ENCODE results near the gene SUFU. TPM values are rescaled to one million over a fixed set of nuclear protein-coding genes. Genes with fewer than 3 reads are reported as not detected.

Gene SUFU
- total RNA-seq, 1 experiment from 2014 or later = 12.6 TPM

DNA sequence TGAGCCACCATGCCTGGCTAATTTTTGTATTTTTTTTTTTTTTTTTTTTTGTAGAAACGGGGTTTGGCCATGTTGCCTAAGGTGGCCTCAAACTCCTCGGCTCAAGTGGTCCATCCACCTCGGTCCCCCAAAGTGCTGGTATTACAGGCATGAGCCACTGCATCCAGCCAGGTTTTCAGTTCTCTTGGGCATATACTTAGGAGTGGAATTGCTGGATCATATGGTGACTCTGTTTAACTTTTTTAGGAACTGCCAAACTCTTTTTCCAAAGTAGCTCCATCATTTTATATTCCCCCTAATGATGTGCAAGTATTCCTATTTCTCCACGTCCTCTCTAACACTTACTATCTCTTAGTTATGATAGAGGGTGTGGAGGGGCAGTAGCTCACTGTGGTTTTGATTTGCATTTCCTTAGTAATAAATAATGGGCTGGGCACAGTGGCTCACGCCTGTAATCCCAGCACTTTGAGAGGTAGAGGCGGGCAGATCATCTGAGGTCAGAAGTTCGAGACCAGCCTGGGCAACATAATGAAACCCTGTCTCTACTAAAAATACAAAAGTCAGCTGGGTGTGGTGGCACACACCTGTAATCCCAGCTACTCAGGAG is 41.6 kb downstream of the SUFU start:
- H3K36me3 ChIP-seq = peaks cover 3% of the 10 kb centered on the region; the same call in 1 of the 2 replicates
- H3K27me3 ChIP-seq = no peaks in the 10 kb centered on the region
- H3K4me1 ChIP-seq = no peaks in the 10 kb centered on the region
- no peak overlapping the region for H3K27ac ChIP-seq
- DNase-seq = no peak
- no peaks in the 10 kb centered on the region for H3K9me3 ChIP-seq (replicated peaks)
- no peak overlapping the region for H3K4me3 ChIP-seq

DNA sequence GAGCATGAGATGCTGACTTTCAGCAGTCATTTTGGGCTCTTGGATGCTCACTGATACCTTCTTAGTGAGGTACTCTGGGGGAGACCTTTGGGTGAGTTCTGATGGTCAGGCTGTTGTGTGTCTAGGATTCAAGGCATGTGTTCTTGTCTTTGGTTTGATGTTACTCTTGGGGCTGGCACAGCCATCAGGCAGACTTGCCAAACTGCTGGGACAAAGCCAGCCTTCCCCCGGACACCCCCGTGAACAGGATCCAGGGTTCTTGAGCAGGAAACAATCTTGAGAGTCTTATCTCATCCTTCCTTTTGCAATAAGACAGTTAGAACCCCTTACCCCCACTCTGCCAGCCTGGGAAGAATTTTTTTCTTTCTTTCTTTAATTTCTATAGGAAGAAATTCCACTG is 42.2 kb downstream of the SUFU start:
- H3K36me3 ChIP-seq = peaks cover 6% of the 10 kb centered on the region; the same call in 1 of the 2 replicates
- DNase-seq = no peak
- H3K4me3 ChIP-seq = no peak overlapping the region
- no peaks in the 10 kb centered on the region for H3K27me3 ChIP-seq
- no peak overlapping the region for H3K27ac ChIP-seq
- H3K9me3 ChIP-seq (replicated peaks) = no peaks in the 10 kb centered on the region
- H3K4me1 ChIP-seq = no peaks in the 10 kb centered on the region

DNA sequence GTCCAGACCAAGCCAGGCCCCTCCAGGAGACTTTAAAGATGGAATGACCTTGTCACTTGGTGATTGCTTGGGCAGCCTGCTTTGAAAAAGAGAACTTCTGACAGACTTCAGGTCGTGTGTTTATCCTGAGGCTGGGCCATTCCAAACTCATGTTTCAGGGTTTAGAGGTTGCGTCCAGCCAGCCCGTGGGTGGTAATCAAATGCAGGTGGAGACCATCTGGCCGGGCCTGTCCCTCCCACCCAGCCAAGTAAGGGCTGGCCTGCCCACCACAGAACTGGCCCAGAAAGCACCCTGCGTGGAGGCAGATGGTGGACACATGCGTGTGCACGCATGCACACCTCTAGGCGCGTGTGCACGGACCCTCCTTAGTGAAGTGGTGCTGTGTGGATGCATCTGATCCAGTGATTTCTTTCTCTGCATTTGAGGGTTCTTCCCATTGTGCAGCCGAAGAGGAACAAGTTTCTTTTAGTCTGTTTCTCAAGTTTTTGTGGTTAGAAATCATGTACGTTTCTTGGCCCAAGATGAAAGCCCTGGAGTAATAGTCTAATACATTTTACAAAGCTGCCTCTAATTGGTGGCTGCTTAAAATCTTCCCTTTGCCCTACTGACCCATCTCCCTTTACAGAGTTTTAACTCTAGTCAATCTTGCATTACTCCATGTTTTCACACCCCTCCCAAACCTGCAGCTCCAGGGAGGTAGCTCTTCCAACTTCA is 43.0 kb downstream of the SUFU start:
- Histone ChIP-seq H3K4me1 (no peaks in the 10 kb centered on the region), H3K27ac (no peak overlapping the region), H3K36me3 (peaks cover 10% of the 10 kb centered on the region; the same call in 1 of the 2 replicates), H3K27me3 (no peaks in the 10 kb centered on the region), H3K9me3 (replicated peaks) (no peaks in the 10 kb centered on the region), H3K4me3 (no peak overlapping the region)
- DNase-seq = no peak

DNA sequence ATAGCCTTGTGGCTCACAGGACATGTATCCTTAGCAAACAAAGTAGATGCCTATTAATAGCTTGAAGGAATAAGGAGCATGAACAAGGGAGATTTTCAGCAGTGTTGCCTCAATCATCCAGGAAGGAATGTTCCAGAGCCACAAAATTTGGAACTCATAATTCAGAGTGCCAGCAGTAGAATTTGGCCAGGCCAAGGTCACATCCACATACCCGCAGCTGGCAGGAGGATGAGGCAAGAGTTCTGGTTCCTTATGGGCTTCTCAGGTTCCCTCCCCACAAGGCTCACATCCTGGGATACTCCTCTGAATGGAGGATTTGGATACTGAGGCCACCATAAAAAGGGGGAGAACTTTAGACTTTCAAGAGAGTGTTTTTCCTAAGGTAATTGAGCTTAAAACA is 45.8 kb downstream of the SUFU start:
- Histone ChIP-seq H3K9me3 (replicated peaks) (no peaks in the 10 kb centered on the region), H3K36me3 (peaks cover 10% of the 10 kb centered on the region; the same call in 1 of the 2 replicates), H3K27me3 (no peaks in the 10 kb centered on the region), H3K4me1 (no peaks in the 10 kb centered on the region), H3K27ac (no peak overlapping the region), H3K4me3 (no peak overlapping the region)
- no peak for DNase-seq

DNA sequence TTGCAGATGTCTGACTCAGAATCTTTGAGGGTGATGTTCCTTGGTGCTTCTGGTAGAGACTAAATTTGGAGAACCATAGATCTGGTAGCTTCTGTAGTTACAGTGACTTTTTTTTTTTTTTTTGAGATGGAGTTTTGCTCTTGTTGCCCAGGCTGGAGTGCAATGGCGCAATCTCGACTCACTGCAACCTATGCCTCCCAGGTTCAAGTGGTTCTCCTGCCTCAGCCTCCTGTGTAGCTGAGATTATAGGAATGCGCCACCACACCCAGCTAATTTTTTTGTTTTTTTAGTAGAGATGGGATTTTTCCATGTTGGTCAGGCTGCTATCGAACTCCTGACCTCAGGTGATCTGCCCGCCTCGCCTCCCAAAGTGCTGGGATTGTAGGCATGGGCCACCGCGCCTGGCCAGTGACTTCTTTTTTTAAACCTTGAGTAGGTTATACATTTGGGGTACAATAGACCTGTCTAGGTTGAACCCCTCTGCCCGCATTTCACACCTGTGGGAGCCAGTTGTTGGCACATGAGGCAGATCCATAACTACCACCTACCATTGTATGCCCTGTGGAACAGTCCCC is 47.0 kb downstream of the SUFU start:
- Histone ChIP-seq H3K36me3 (peaks cover 10% of the 10 kb centered on the region; the same call in 1 of the 2 replicates), H3K27ac (no peak overlapping the region), H3K27me3 (no peaks in the 10 kb centered on the region), H3K4me1 (no peaks in the 10 kb centered on the region), H3K4me3 (no peak overlapping the region), H3K9me3 (replicated peaks) (no peaks in the 10 kb centered on the region)
- DNase-seq = no peak

GRCh38 chr10:102552533-102552932 is 48.8 kb downstream of the SUFU start:
- no peak for DNase-seq
- no peaks in the 10 kb centered on the region for H3K27me3 ChIP-seq
- H3K36me3 ChIP-seq = peaks cover 10% of the 10 kb centered on the region; the same call in 1 of the 2 replicates
- no peak overlapping the region for H3K4me3 ChIP-seq
- no peaks in the 10 kb centered on the region for H3K4me1 ChIP-seq
- H3K27ac ChIP-seq = no peak overlapping the region
- H3K9me3 ChIP-seq (replicated peaks) = no peaks in the 10 kb centered on the region

GRCh38 chr10:102553771-102554170 is 50.0 kb downstream of the SUFU start:
- Histone ChIP-seq H3K36me3 (peaks cover 10% of the 10 kb centered on the region; the same call in 1 of the 2 replicates), H3K27ac (no peak overlapping the region), H3K4me1 (no peaks in the 10 kb centered on the region), H3K9me3 (replicated peaks) (no peaks in the 10 kb centered on the region), H3K4me3 (no peak overlapping the region), H3K27me3 (no peaks in the 10 kb centered on the region)
- no peak for DNase-seq

GRCh38 chr10:102554531-102554930 is 50.8 kb downstream of the SUFU start:
- Histone ChIP-seq H3K4me3 (no peak overlapping the region), H3K27me3 (no peaks in the 10 kb centered on the region), H3K36me3 (peaks cover 10% of the 10 kb centered on the region; the same call in 1 of the 2 replicates), H3K4me1 (no peaks in the 10 kb centered on the region), H3K9me3 (replicated peaks) (no peaks in the 10 kb centered on the region), H3K27ac (no peak overlapping the region)
- no peak for DNase-seq

DNA sequence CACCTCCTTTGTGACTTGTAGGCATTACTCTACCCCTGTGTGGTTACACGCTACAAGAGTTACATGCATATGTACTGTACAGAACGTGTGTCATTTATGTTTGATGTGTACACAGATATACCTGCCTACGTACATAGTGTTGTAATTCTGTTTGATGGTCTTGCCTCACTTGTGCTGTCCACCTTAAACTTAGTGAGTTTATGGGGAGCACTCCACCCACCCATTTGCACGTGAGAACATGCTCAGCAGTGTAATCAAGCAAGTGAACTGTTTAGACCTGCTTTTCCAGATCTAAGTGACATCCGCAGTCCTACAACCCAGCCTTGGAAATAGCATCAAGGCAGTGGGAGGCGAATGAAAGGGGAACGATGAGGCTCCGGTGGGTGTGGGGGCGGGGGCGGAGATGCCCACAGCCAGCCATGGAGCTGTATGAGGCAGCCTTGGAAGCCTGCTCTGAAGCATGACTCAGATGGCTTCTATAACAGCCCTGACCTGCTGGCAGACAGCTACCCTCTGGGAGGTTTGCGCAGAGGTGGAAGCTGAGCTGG is 52.1 kb downstream of the SUFU start:
- no peak for DNase-seq
- no peaks in the 10 kb centered on the region for H3K27me3 ChIP-seq
- H3K4me3 ChIP-seq = no peak overlapping the region
- H3K9me3 ChIP-seq (replicated peaks) = no peaks in the 10 kb centered on the region
- H3K27ac ChIP-seq = no peak overlapping the region
- H3K4me1 ChIP-seq = no peaks in the 10 kb centered on the region
- H3K36me3 ChIP-seq = peaks cover 5% of the 10 kb centered on the region; the same call in 1 of the 2 replicates

GRCh38 chr10:102557569-102557968 is 53.8 kb downstream of the SUFU start:
- DNase-seq = no peak
- no peak overlapping the region for H3K27ac ChIP-seq
- no peaks in the 10 kb centered on the region for H3K27me3 ChIP-seq
- H3K4me3 ChIP-seq = no peak overlapping the region
- no peaks in the 10 kb centered on the region for H3K36me3 ChIP-seq
- no peaks in the 10 kb centered on the region for H3K4me1 ChIP-seq
- H3K9me3 ChIP-seq (replicated peaks) = no peaks in the 10 kb centered on the region

DNA sequence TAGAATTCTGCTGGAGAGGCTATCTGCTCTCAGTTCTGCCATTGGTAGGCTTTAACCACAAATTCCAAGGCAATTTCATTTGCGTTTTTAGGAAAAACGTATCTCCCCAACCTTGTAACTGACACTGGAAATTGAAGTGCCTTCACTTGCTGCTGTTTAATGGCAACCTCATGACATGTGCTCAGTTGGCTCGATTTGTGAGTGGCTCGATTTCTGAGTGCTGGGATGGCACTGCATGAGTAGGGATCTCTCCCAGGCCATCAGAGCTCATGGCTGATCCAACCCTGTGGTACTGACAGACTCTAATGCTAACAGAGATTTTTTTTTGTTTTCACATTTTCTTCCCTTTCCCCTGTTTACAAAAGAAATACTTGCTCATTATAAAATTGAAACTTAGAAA is 56.0 kb downstream of the SUFU start:
- no peak overlapping the region for H3K4me3 ChIP-seq
- H3K4me1 ChIP-seq = no peaks in the 10 kb centered on the region
- no peak overlapping the region for H3K27ac ChIP-seq
- no peaks in the 10 kb centered on the region for H3K27me3 ChIP-seq
- H3K9me3 ChIP-seq (replicated peaks) = no peaks in the 10 kb centered on the region
- DNase-seq = no peak
- H3K36me3 ChIP-seq = no peaks in the 10 kb centered on the region

- H3K36me3 ChIP-seq = no peaks in the 10 kb centered on the region
- H3K4me3 ChIP-seq = no peak overlapping the region
- no peak overlapping the region for H3K27ac ChIP-seq
- no peaks in the 10 kb centered on the region for H3K27me3 ChIP-seq
- no peak for DNase-seq
- H3K9me3 ChIP-seq (replicated peaks) = no peaks in the 10 kb centered on the region
- no peaks in the 10 kb centered on the region for H3K4me1 ChIP-seq
These were observed 60.5 kb downstream of the SUFU start for GRCh38 chr10:102564209-102564834.

DNA sequence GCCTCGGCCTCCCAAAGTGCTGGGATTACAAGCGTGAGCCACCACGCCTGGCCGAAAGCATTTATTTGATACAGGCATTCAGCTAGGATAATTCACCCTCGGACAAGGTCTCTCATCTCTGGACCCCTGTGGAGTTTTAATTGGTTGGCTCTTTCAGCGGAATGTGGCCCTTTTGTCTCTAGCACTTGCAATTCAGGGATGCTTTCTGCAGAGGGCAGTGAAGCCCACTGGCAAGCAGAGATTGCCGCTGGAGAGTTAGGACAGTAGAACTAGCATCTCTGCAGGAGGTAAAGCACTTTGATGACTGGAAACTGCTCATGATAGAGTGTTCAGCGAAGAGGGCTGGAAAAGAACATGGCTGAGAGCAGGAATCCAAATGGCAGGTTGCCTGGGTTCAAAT is 62.0 kb downstream of the SUFU start:
- H3K9me3 ChIP-seq (replicated peaks) = no peaks in the 10 kb centered on the region
- no peaks in the 10 kb centered on the region for H3K27me3 ChIP-seq
- no peaks in the 10 kb centered on the region for H3K36me3 ChIP-seq
- no peak overlapping the region for H3K4me3 ChIP-seq
- no peak for DNase-seq
- no peak overlapping the region for H3K27ac ChIP-seq
- no peaks in the 10 kb centered on the region for H3K4me1 ChIP-seq

DNA sequence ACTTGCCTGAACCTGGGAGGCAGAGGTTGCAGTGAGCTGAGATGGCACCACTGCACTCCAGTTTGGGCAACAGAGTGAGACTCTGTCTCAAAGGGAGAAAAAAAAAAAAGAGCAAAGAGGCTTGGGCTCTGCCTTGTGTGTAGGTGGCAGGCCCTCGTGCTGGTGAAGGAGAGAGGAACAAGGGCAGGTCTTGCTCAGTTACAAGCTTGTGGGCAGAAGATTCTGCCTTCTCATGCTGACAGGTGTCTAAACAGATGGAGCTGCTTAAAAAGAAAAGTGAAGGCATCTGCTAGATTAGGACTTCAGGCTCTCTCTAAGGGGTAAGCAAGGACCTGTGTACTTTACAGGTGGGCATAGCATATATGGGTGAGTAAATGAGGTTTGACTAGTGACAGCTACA is 75.0 kb downstream of the SUFU start:
- Histone ChIP-seq H3K27me3 (no peaks in the 10 kb centered on the region), H3K9me3 (replicated peaks) (no peaks in the 10 kb centered on the region), H3K36me3 (no peaks in the 10 kb centered on the region), H3K4me1 (peaks cover 7% of the 10 kb centered on the region; the same call in 1 of the 2 replicates), H3K4me3 (no peak overlapping the region), H3K27ac (no peak overlapping the region)
- no peak for DNase-seq

DNA sequence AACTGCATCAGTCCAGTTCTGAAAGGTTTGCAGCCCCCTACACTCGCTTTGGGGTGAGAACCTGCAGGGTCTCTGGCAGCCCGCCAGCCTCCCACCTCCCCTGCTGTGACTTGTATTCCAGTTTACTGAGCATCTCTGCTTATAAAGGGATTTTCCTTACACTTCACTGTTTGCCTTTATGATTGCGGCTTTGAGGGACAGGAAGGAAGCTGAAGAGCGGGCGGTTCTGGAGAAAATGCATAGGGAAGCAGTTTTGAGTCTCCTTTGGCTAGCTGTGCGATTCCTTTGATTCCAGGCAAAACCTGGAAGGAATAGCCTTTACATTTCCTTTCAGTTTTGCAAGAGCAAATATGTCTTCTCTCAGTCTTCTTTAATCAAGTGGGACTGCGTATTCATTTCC is 75.6 kb downstream of the SUFU start:
- no peak for DNase-seq
- Histone ChIP-seq H3K4me3 (no peak overlapping the region), H3K4me1 (peaks cover 3% of the 10 kb centered on the region; the same call in 1 of the 2 replicates), H3K27ac (no peak overlapping the region), H3K9me3 (replicated peaks) (no peaks in the 10 kb centered on the region), H3K27me3 (no peaks in the 10 kb centered on the region), H3K36me3 (no peaks in the 10 kb centered on the region)

Data from SJCRH30 (cell line).